Activated CD8-positive, alpha-beta T cell treated with anti-CD3 and anti-CD28 coated beads, Interleukin-2, amount 10 ng/mL, durations not matched to agents 7 days and 5 days (primary cell): ENCODE measurements around the gene PAX2. TPM values are rescaled to one million over a fixed set of nuclear protein-coding genes. Genes with fewer than 3 reads are reported as not detected.

Source experiments
- ATAC-seq: fragments of 150-1000 bp; cut with Tn5 transposase; one replicate; pipeline ENCODE4 v1.10.0; 2021; ENCODE audit warnings: moderate library complexity
- CTCF ChIA-PET: fragments of 350-600 bp; sonication (Branson Sonifier 250); formaldehyde crosslinking; loops from one replicate; lab custom pipeline; 2021; ENCODE audit warnings: antibody characterized with exemption; lab: Charles Lee
- POLR2A ChIA-PET: fragments of 350-600 bp; sonication (Branson Sonifier 250); formaldehyde crosslinking; loops from one replicate; lab custom pipeline; 2021; ENCODE audit warnings: antibody characterized with exemption; lab: Charles Lee
- DNase-seq: peaks from one replicate; pipeline ENCODE4 v3.0.0-alpha.2; 2020
- H3K27ac Mint-ChIP-seq: one replicate; pipeline ENCODE4 v1.8.0; 2021; ENCODE audit warnings: mild to moderate bottlenecking, mixed read lengths
- H3K27me3 Mint-ChIP-seq: one replicate; pipeline ENCODE4 v1.8.0; 2021; ENCODE audit warnings: low read depth, mixed read lengths
- H3K36me3 Mint-ChIP-seq: one replicate; pipeline ENCODE4 v1.8.0; 2021; ENCODE audit warnings: low read depth, mixed read lengths
- H3K4me1 Mint-ChIP-seq: one replicate; pipeline ENCODE4 v1.8.0; 2021; ENCODE audit warnings: low read depth, mixed read lengths
- H3K4me3 Mint-ChIP-seq: one replicate; pipeline ENCODE4 v1.8.0; 2021; ENCODE audit warnings: mild to moderate bottlenecking, mixed read lengths
- H3K9me3 Mint-ChIP-seq: one replicate; pipeline ENCODE4 v1.8.0; 2022; ENCODE audit warnings: mixed read lengths; ENCODE audit not compliant: insufficient read depth
- total RNA-seq, 2 experiments: library from RNA; stranded (reverse); gene quantifications; one replicate each; pipeline ENCODE4 v1.2.3, GENCODE V29; 2021

Gene PAX2
- total RNA-seq, 2 experiments from 2014 or later = not detected

GRCh38 chr10:100735337-100736143 is 9.8 kb upstream of the PAX2 start:
- no peaks in the 10 kb centered on the region for H3K9me3 Mint-ChIP-seq
- peaks cover 3% of the 10 kb centered on the region for H3K36me3 Mint-ChIP-seq
- ChIA-PET POLR2A (no interaction called here), CTCF (interaction anchor here (2.3 kb wide), 1 partner anchor 8 kb away, joined by 7 read pairs; no protein-coding TSS in a partner anchor)
- H3K27me3 Mint-ChIP-seq = peaks cover 94% of the 10 kb centered on the region
- no peak for DNase-seq
- no peak overlapping the region for H3K27ac Mint-ChIP-seq
- peaks cover 39% of the 10 kb centered on the region for H3K4me1 Mint-ChIP-seq
- peak; percentile 27 for ATAC-seq
- no peak overlapping the region for H3K4me3 Mint-ChIP-seq

- ChIA-PET POLR2A (no interaction called here), CTCF (interaction anchor here (0.5 to 2.3 kb wide), 3 partner anchors 8 to 252 kb away, joined by 3 to 7 read pairs (median 3); no protein-coding TSS in a partner anchor)
- no peak for ATAC-seq
- no peak overlapping the region for H3K27ac Mint-ChIP-seq
- DNase-seq = no peak
- peaks cover 3% of the 10 kb centered on the region for H3K36me3 Mint-ChIP-seq
- H3K27me3 Mint-ChIP-seq = peaks cover 93% of the 10 kb centered on the region
- H3K4me1 Mint-ChIP-seq = peaks cover 32% of the 10 kb centered on the region
- H3K4me3 Mint-ChIP-seq = no peak overlapping the region
- H3K9me3 Mint-ChIP-seq = no peaks in the 10 kb centered on the region
These were observed 9.1 kb upstream of the PAX2 start for GRCh38 chr10:100736144-100736808.

GRCh38 chr10:100736809-100737354 is 8.5 kb upstream of the PAX2 start:
- Mint-ChIP-seq H3K4me1 (peaks cover 28% of the 10 kb centered on the region), H3K4me3 (no peak overlapping the region), H3K9me3 (no peaks in the 10 kb centered on the region), H3K36me3 (no peaks in the 10 kb centered on the region), H3K27ac (no peak overlapping the region), H3K27me3 (peaks cover 93% of the 10 kb centered on the region)
- ChIA-PET CTCF (interaction anchor here (0.6 kb wide), 1 partner anchor 20 kb away, joined by 3 read pairs; no protein-coding TSS in a partner anchor), POLR2A (no interaction called here)
- DNase-seq (no peak), ATAC-seq (no peak)

GRCh38 chr10:100737355-100738054 is 7.9 kb upstream of the PAX2 start:
- CTCF ChIA-PET = no interaction called here
- Mint-ChIP-seq H3K27me3 (peaks cover 92% of the 10 kb centered on the region), H3K27ac (no peak overlapping the region), H3K4me3 (peak overlapping the region; percentile 60), H3K4me1 (peaks cover 28% of the 10 kb centered on the region), H3K9me3 (no peaks in the 10 kb centered on the region), H3K36me3 (no peaks in the 10 kb centered on the region)
- peak; percentile 30 for ATAC-seq
- POLR2A ChIA-PET = interaction anchor here (0.6 kb wide), 1 partner anchor 27 kb away, joined by 4 read pairs; no protein-coding TSS in a partner anchor
- DNase-seq = peak; percentile 35

- Mint-ChIP-seq H3K27me3 (peaks cover 94% of the 10 kb centered on the region), H3K36me3 (no peaks in the 10 kb centered on the region), H3K27ac (no peak overlapping the region), H3K4me3 (peak overlapping the region; percentile 25), H3K9me3 (no peaks in the 10 kb centered on the region), H3K4me1 (peaks cover 29% of the 10 kb centered on the region)
- DNase-seq (no peak), ATAC-seq (peak; percentile 41)
- ChIA-PET CTCF (no interaction called here), POLR2A (interaction anchor here (0.6 to 0.7 kb wide), 2 partner anchors 12 to 28 kb away, joined by 3 to 4 read pairs; no protein-coding TSS in a partner anchor)
These were observed 7.1 kb upstream of the PAX2 start for GRCh38 chr10:100738055-100738827.

GRCh38 chr10:100739517-100740368 is 5.6 kb upstream of the PAX2 start:
- H3K4me1 Mint-ChIP-seq = peaks cover 35% of the 10 kb centered on the region
- H3K27me3 Mint-ChIP-seq = peaks cover 97% of the 10 kb centered on the region
- H3K4me3 Mint-ChIP-seq = no peak overlapping the region
- H3K9me3 Mint-ChIP-seq = no peaks in the 10 kb centered on the region
- H3K36me3 Mint-ChIP-seq = no peaks in the 10 kb centered on the region
- ChIA-PET POLR2A (no interaction called here), CTCF (interaction anchor here (0.6 to 1.9 kb wide), 2 partner anchors 177 to 303 kb away, joined by 3 to 7 read pairs; no protein-coding TSS in a partner anchor)
- ATAC-seq (no peak), DNase-seq (no peak)
- H3K27ac Mint-ChIP-seq = no peak overlapping the region

GRCh38 chr10:100740476-100741377 is 4.7 kb upstream of the PAX2 start:
- Mint-ChIP-seq H3K4me1 (peaks cover 35% of the 10 kb centered on the region), H3K27ac (no peak overlapping the region), H3K36me3 (no peaks in the 10 kb centered on the region), H3K4me3 (no peak overlapping the region), H3K27me3 (peaks cover 92% of the 10 kb centered on the region), H3K9me3 (no peaks in the 10 kb centered on the region)
- CTCF ChIA-PET = interaction anchor here (0.6 to 1.9 kb wide), 4 partner anchors 12 to 302 kb away, joined by 3 to 7 read pairs (median 4); no protein-coding TSS in a partner anchor
- DNase-seq = no peak
- POLR2A ChIA-PET = no interaction called here
- ATAC-seq = no peak

- Mint-ChIP-seq H3K4me3 (no peak overlapping the region), H3K27ac (no peak overlapping the region), H3K27me3 (peaks cover 89% of the 10 kb centered on the region), H3K4me1 (peaks cover 39% of the 10 kb centered on the region), H3K36me3 (no peaks in the 10 kb centered on the region), H3K9me3 (no peaks in the 10 kb centered on the region)
- ChIA-PET POLR2A (no interaction called here), CTCF (interaction anchor here (1.3 to 1.9 kb wide), 3 partner anchors 13 to 179 kb away, joined by 4 to 7 read pairs (median 5); no protein-coding TSS in a partner anchor)
- no peak for DNase-seq
- ATAC-seq = no peak
These were observed 3.9 kb upstream of the PAX2 start for GRCh38 chr10:100741378-100742075.

GRCh38 chr10:100742076-100742771 is 3.2 kb upstream of the PAX2 start:
- H3K27me3 Mint-ChIP-seq = peaks cover 89% of the 10 kb centered on the region
- H3K27ac Mint-ChIP-seq = no peak overlapping the region
- H3K9me3 Mint-ChIP-seq = no peaks in the 10 kb centered on the region
- H3K4me1 Mint-ChIP-seq = peaks cover 38% of the 10 kb centered on the region
- ATAC-seq (no peak), DNase-seq (no peak)
- H3K4me3 Mint-ChIP-seq = no peak overlapping the region
- ChIA-PET POLR2A (no interaction called here), CTCF (interaction anchor here (1.1 to 3.2 kb wide), 7 partner anchors 14 to 235 kb away, joined by 3 to 38 read pairs (median 5); no protein-coding TSS in a partner anchor)
- no peaks in the 10 kb centered on the region for H3K36me3 Mint-ChIP-seq
